BJ (cell line): ENCODE results near the gene KRTAP4-8. TPM values are rescaled to one million over a fixed set of nuclear protein-coding genes. Genes with fewer than 3 reads are reported as not detected.
"Not testable (repeated sequence)": the region's sequence is repeated elsewhere in the genome, so short reads cannot be mapped to it uniquely, and the experiment has no call there.

Experiments used
- CTCF ChIA-PET: fragments of 350-600 bp; formaldehyde crosslinking; extraction: SDS; loops from one replicate; lab custom pipeline; 2021; ENCODE audit warnings: antibody characterized with exemption, inconsistent platforms; lab: Yijun Ruan, JAX
- POLR2A ChIA-PET: fragments of 300-600 bp; sonication (Branson Sonifier 250); formaldehyde crosslinking; extraction: SDS; loops from one replicate; lab custom pipeline; 2021; ENCODE audit warnings: antibody characterized with exemption; lab: Charles Lee
- DNase-seq: peaks from one replicate; pipeline ENCODE4 v3.0.0-alpha.2; 2011; ENCODE audit warnings: low read depth
- H3K27me3 ChIP-seq: 2 replicates; pipeline ENCODE4 v1.6.0; 2011; ENCODE audit warnings: low read length; ENCODE audit not compliant: control insufficient read depth, insufficient read depth
- H3K36me3 ChIP-seq: 2 replicates; pipeline ENCODE4 v1.5.1; 2011; ENCODE audit warnings: low read length; ENCODE audit not compliant: control insufficient read depth, insufficient read depth
- H3K4me3 ChIP-seq: 2 replicates; pipeline ENCODE4 v1.5.1; 2011; ENCODE audit warnings: low read depth, mild to moderate bottlenecking, control low read depth, low read length
- polyA plus RNA-seq: library from polyadenylated mRNA; depleted of rRNA; stranded (reverse); fragments of >200 nt; gene quantifications from 2 replicates; pipeline ENCODE4 v1.2.3, GENCODE V29; 2011
- TF ChIP-seq, protein P1 (sequence below): IDR thresholded peaks from 2 replicates; pipeline ENCODE4 v1.5.1; 2011; ENCODE audit warnings: low read depth, mild to moderate bottlenecking, control low read depth, inconsistent platforms, low read length, moderate library complexity; ENCODE audit not compliant: insufficient read depth

KRTAP4-8 gene
- polyA plus RNA-seq, 1 experiment, result not detected

DNA sequence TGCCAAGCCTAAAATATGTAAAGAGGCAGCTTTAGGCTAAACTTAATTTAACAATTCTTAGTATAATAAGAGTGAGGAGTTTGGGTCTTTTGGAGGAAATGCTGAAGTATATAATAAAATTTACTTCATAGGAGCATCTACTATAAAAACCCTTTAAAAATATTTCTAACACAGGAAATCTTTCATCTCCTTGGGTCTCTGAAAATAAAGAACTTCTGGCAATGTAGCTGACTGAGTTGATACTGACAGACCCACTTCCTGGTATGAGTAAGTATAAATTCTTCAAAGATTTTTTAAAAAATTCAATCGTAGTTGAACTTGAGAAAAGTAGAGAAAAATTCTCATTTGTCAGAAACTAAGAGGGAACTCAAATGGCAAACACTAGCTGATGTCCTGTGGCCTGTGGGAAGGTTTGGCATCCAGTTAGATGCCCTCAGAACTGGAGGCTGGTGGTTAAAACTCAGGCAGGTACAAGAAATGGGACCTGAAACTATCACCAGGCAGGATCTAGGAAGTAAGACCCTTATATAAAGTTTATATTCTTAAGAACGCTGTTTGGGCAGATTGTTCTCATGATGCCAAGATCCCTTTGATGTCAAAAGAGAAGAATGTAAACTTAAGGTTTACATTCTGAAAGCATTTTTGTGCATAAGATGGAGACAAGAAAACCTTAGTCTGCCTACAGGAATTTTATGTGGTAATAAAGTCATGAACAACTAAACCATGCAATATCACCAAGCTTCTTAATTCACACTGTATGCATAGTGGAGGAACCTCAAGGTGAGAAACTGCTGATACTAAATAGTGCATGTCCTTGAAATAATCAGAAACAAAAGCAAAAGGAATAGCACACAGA lies 36.2 kb upstream of the KRTAP4-8 start:
- POLR2A ChIA-PET, result interaction anchor here (0.6 kb wide), 1 partner anchor 78 kb away, joined by 3 read pairs; no protein-coding TSS in a partner anchor
- CTCF ChIA-PET, result interaction anchor here (0.7 kb wide), 1 partner anchor 248 kb away, joined by 3 read pairs; no protein-coding TSS in a partner anchor
- Histone ChIP-seq H3K27me3 (no peaks in the 10 kb centered on the region), H3K36me3 (no peaks in the 10 kb centered on the region), H3K4me3 (no peak overlapping the region)
- TF ChIP-seq, protein P1, sequence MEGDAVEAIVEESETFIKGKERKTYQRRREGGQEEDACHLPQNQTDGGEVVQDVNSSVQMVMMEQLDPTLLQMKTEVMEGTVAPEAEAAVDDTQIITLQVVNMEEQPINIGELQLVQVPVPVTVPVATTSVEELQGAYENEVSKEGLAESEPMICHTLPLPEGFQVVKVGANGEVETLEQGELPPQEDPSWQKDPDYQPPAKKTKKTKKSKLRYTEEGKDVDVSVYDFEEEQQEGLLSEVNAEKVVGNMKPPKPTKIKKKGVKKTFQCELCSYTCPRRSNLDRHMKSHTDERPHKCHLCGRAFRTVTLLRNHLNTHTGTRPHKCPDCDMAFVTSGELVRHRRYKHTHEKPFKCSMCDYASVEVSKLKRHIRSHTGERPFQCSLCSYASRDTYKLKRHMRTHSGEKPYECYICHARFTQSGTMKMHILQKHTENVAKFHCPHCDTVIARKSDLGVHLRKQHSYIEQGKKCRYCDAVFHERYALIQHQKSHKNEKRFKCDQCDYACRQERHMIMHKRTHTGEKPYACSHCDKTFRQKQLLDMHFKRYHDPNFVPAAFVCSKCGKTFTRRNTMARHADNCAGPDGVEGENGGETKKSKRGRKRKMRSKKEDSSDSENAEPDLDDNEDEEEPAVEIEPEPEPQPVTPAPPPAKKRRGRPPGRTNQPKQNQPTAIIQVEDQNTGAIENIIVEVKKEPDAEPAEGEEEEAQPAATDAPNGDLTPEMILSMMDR, result no peak
- DNase-seq, result no peak

DNA sequence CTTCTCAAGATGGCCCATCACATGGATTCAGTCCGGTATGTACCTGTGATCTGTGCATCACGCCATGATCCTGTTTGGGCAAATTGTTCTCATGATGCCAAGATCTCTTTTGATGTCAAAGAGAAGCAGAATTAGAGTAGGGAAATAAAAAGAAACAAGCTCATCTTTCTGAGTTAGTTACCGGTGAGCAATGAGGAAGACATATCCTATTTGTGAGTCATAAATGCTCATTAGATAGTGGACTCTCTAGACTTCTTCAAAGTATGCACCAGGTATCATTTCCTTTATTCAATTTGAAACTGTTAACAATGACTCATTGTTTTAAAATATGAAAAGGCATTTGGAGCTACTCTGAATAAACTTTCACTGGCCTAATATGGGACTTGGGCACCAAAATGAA lies 34.0 kb upstream of the KRTAP4-8 start:
- TF ChIP-seq, protein P1, result no peak
- H3K4me3 ChIP-seq, result no peak overlapping the region
- ChIA-PET CTCF (no interaction called here), POLR2A (interaction anchor here (0.6 kb wide), 1 partner anchor 236 kb away, joined by 3 read pairs; no protein-coding TSS in a partner anchor)
- DNase-seq, result no peak
- no peaks in the 10 kb centered on the region for H3K36me3 ChIP-seq
- no peaks in the 10 kb centered on the region for H3K27me3 ChIP-seq

DNA sequence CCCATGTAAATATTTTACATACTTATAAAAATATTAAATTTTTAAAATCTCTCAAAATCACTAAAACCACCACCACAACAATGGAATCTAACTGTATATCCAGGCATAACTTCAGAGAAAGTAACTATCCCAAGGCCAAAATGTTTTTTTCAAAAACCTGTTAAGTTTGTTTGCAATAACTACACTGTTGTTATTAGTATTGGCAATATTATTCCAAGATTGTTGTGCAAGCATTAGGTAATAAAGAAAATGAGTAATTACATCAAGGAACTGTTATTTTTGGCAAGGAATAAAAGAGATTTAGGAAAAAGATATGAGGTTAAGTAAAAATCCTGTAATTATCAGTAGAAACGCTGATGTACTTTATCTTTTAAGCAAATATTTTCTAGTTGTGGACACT lies 29.4 kb upstream of the KRTAP4-8 start:
- POLR2A ChIA-PET, result no interaction called here
- CTCF ChIA-PET, result interaction anchor here (0.6 kb wide), 1 partner anchor 104 kb away, joined by 3 read pairs; no protein-coding TSS in a partner anchor
- no peak overlapping the region for H3K4me3 ChIP-seq
- TF ChIP-seq, protein P1, result no peak
- no peak for DNase-seq
- H3K27me3 ChIP-seq, result no peaks in the 10 kb centered on the region
- no peaks in the 10 kb centered on the region for H3K36me3 ChIP-seq

DNA sequence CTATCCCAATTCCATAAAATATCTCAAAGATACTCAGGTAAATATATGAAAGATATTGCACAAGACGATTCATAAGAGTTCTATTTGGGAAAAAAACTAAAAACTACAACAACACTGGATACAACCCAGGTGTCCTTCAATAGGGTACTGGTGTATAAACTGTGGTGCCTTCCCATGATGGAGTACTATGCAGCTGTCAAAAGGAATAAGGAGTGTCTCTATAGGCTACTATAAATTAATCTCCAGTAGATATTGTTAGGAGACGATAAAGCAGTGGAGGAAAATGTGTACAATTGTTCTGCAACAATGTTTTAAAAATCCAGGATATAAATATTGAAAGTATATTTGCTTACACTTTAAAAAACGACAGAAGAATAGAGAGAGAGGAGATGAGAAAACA lies 28.5 kb upstream of the KRTAP4-8 start:
- no peak for DNase-seq
- CTCF ChIA-PET, result no interaction called here
- TF ChIP-seq, protein P1, result no peak
- H3K36me3 ChIP-seq, result no peaks in the 10 kb centered on the region
- H3K27me3 ChIP-seq, result no peaks in the 10 kb centered on the region
- no peak overlapping the region for H3K4me3 ChIP-seq
- POLR2A ChIA-PET, result no interaction called here

DNA sequence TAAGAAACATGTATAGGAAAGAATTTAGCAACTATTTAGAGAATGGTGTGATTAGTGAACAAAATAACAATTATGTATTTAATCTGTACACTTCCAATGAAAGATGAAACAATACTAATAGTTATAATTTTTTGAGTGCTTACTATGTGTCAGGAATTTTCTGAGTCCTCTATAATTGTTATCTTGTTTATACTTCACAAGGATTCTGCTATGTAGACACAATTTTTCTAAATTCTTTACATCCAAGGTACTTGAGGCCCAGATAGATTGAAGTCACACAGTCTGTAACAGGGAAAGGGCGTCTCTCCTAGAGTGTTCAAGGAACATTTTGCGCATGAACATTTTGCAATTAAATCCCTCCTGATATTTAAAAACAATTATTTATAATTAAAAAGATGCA lies 27.1 kb upstream of the KRTAP4-8 start:
- Histone ChIP-seq H3K27me3 (no peaks in the 10 kb centered on the region), H3K4me3 (no peak overlapping the region), H3K36me3 (no peaks in the 10 kb centered on the region)
- no peak for DNase-seq
- CTCF ChIA-PET, result no interaction called here
- TF ChIP-seq, protein P1, result no peak
- POLR2A ChIA-PET, result no interaction called here

DNA sequence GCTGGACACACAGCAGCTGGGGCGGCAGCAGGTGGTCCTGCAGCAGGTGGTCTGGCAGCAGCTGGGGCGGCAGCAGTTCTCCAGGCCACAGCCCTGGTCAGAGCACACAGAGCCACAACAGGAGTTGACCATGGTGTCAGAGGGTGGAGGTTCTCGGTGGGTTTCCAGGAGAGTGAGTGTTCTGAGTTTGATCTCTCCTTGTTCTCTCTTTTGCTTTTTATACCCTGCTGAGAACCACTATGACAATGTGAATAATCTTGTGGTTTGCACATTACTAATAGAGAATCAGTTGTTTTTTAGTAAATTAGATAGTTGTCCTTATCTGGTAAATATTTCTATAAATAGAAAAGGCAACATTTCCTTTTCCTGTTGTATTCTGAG lies 26.0 kb upstream of the KRTAP4-8 start, which contains the start of gene KRTAP4-12:
Gene KRTAP4-12 (minus strand): TSS at position 192 of the 381 bp plus-strand sequence. CDS start 60 bp downstream, at position 132.
- POLR2A ChIA-PET, DNase-seq, CTCF ChIA-PET: not testable (repeated sequence)

DNA sequence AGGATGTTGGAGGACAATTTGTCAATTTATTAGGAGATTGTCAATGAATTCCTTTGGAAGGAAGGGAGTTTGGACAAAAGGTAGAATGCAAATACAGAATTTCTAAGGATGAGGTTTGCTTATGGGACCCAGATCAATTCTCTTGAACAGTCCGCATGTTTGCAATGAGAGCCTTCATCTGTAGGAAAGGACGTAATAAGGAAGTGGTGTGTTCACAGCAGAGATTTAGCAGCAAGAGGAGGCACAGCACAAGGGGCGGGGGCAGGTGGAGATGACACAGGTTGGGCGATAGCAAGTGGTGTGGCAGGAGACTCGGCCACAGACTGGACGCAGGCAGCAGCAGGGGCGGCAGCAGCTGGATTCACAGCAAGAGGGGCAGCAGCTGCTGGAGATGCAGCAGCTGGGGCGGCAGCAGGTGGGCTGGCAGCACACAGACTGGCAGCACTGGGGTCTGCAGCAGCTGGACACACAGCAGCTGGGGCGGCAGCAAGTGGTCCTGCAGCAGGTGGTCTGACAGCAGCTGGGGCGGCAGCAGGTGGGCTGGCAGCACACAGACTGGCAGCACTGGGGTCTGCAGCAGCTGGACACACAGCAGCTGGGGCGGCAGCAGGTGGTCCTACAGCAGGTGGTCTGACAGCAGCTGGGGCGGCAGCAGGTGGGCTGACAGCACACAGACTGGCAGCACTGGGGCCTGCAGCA lies 25.5 kb upstream of the KRTAP4-8 start:
- H3K27me3 ChIP-seq, H3K4me3 ChIP-seq, POLR2A ChIA-PET, H3K36me3 ChIP-seq, DNase-seq: not testable (repeated sequence)
- CTCF ChIA-PET, result interaction anchor here (0.6 kb wide), 1 partner anchor 254 kb away, joined by 4 read pairs; no protein-coding TSS in a partner anchor

More for the DNA sequence above, 26.0 kb upstream of the KRTAP4-8 start, which contains the start of gene KRTAP4-12:
- not testable (repeated sequence) for H3K36me3 ChIP-seq, H3K27me3 ChIP-seq, H3K4me3 ChIP-seq
